ENCODE data around the gene MTREX.

The MTREX gene

GRCh38 chr5:55327281-55327680 lies 19.5 kb downstream of the MTREX start:
- H3K9ac ChIP-seq (ENCODE audit: low read length): no peak overlapping the region
- H3K27me3 ChIP-seq (ENCODE audit: control insufficient read depth, insufficient read depth, low read length): no peaks in the 10 kb centered on the region
- H3K36me3 ChIP-seq (ENCODE audit: control insufficient read depth, low read depth, low read length): peaks cover 49% of the 10 kb centered on the region
- H3K4me1 ChIP-seq (ENCODE audit: control insufficient read depth, low read depth, low read length): no peaks in the 10 kb centered on the region
- no peaks in the 10 kb centered on the region for H3K9me3 ChIP-seq (ENCODE audit: control insufficient read depth, low read depth, low read length)
- no peak overlapping the region for H3K4me3 ChIP-seq (ENCODE audit: low read length)
- H3K27ac ChIP-seq (ENCODE audit: low read length): no peak overlapping the region

- Histone ChIP-seq H3K4me1 (ENCODE audit: control insufficient read depth, low read depth, low read length) (no peaks in the 10 kb centered on the region), H3K27me3 (ENCODE audit: control insufficient read depth, insufficient read depth, low read length) (no peaks in the 10 kb centered on the region), H3K9me3 (ENCODE audit: control insufficient read depth, low read depth, low read length) (no peaks in the 10 kb centered on the region), H3K27ac (ENCODE audit: low read length) (no peak overlapping the region), H3K4me3 (ENCODE audit: low read length) (no peak overlapping the region), H3K36me3 (ENCODE audit: control insufficient read depth, low read depth, low read length) (peaks cover 43% of the 10 kb centered on the region), H3K9ac (ENCODE audit: low read length) (no peak overlapping the region)
Measured at GRCh38 chr5:55331321-55331720, 23.5 kb downstream of the MTREX start.

- no peak overlapping the region for H3K27ac ChIP-seq (ENCODE audit: low read length)
- H3K4me1 ChIP-seq (ENCODE audit: control insufficient read depth, low read depth, low read length): no peaks in the 10 kb centered on the region
- H3K27me3 ChIP-seq (ENCODE audit: control insufficient read depth, insufficient read depth, low read length): no peaks in the 10 kb centered on the region
- no peak overlapping the region for H3K4me3 ChIP-seq (ENCODE audit: low read length)
- H3K9me3 ChIP-seq (ENCODE audit: control insufficient read depth, low read depth, low read length): no peaks in the 10 kb centered on the region
- H3K36me3 ChIP-seq (ENCODE audit: control insufficient read depth, low read depth, low read length): peaks cover 34% of the 10 kb centered on the region
- no peak overlapping the region for H3K9ac ChIP-seq (ENCODE audit: low read length)
Measured at GRCh38 chr5:55333017-55333416, 25.2 kb downstream of the MTREX start.

- Histone ChIP-seq H3K27me3 (ENCODE audit: control insufficient read depth, insufficient read depth, low read length) (no peaks in the 10 kb centered on the region), H3K4me1 (ENCODE audit: control insufficient read depth, low read depth, low read length) (no peaks in the 10 kb centered on the region), H3K9me3 (ENCODE audit: control insufficient read depth, low read depth, low read length) (no peaks in the 10 kb centered on the region), H3K36me3 (ENCODE audit: control insufficient read depth, low read depth, low read length) (peaks cover 30% of the 10 kb centered on the region), H3K4me3 (ENCODE audit: low read length) (no peak overlapping the region), H3K27ac (ENCODE audit: low read length) (no peak overlapping the region), H3K9ac (ENCODE audit: low read length) (no peak overlapping the region)
Measured at GRCh38 chr5:55333811-55334210, 26.0 kb downstream of the MTREX start.

GRCh38 chr5:55338092-55338613 lies 30.4 kb downstream of the MTREX start:
- no peak overlapping the region for H3K4me3 ChIP-seq (ENCODE audit: low read length)
- H3K27ac ChIP-seq (ENCODE audit: low read length): no peak overlapping the region
- no peaks in the 10 kb centered on the region for H3K4me1 ChIP-seq (ENCODE audit: control insufficient read depth, low read depth, low read length)
- H3K36me3 ChIP-seq (ENCODE audit: control insufficient read depth, low read depth, low read length): peaks cover 39% of the 10 kb centered on the region
- no peak overlapping the region for H3K9ac ChIP-seq (ENCODE audit: low read length)
- H3K27me3 ChIP-seq (ENCODE audit: control insufficient read depth, insufficient read depth, low read length): no peaks in the 10 kb centered on the region
- no peaks in the 10 kb centered on the region for H3K9me3 ChIP-seq (ENCODE audit: control insufficient read depth, low read depth, low read length)

GRCh38 chr5:55338810-55339243 lies 31.0 kb downstream of the MTREX start:
- Histone ChIP-seq H3K36me3 (ENCODE audit: control insufficient read depth, low read depth, low read length) (peaks cover 38% of the 10 kb centered on the region), H3K9me3 (ENCODE audit: control insufficient read depth, low read depth, low read length) (no peaks in the 10 kb centered on the region), H3K9ac (ENCODE audit: low read length) (no peak overlapping the region), H3K4me1 (ENCODE audit: control insufficient read depth, low read depth, low read length) (no peaks in the 10 kb centered on the region), H3K27me3 (ENCODE audit: control insufficient read depth, insufficient read depth, low read length) (no peaks in the 10 kb centered on the region), H3K27ac (ENCODE audit: low read length) (no peak overlapping the region), H3K4me3 (ENCODE audit: low read length) (no peak overlapping the region)

GRCh38 chr5:55343107-55343506 lies 35.3 kb downstream of the MTREX start:
- Histone ChIP-seq H3K27ac (ENCODE audit: low read length) (no peak overlapping the region), H3K9ac (ENCODE audit: low read length) (no peak overlapping the region), H3K4me3 (ENCODE audit: low read length) (no peak overlapping the region), H3K4me1 (ENCODE audit: control insufficient read depth, low read depth, low read length) (no peaks in the 10 kb centered on the region), H3K36me3 (ENCODE audit: control insufficient read depth, low read depth, low read length) (peaks cover 72% of the 10 kb centered on the region), H3K27me3 (ENCODE audit: control insufficient read depth, insufficient read depth, low read length) (no peaks in the 10 kb centered on the region), H3K9me3 (ENCODE audit: control insufficient read depth, low read depth, low read length) (no peaks in the 10 kb centered on the region)

- Histone ChIP-seq H3K4me3 (ENCODE audit: low read length) (no peak overlapping the region), H3K27ac (ENCODE audit: low read length) (no peak overlapping the region)
Measured at GRCh38 chr5:55343609-55344008, 35.8 kb downstream of the MTREX start.

GRCh38 chr5:55344392-55344992 lies 36.7 kb downstream of the MTREX start:
- Histone ChIP-seq H3K4me1 (ENCODE audit: control insufficient read depth, low read depth, low read length) (no peaks in the 10 kb centered on the region), H3K36me3 (ENCODE audit: control insufficient read depth, low read depth, low read length) (peaks cover 81% of the 10 kb centered on the region), H3K27me3 (ENCODE audit: control insufficient read depth, insufficient read depth, low read length) (no peaks in the 10 kb centered on the region), H3K9me3 (ENCODE audit: control insufficient read depth, low read depth, low read length) (no peaks in the 10 kb centered on the region), H3K27ac (ENCODE audit: low read length) (no peak overlapping the region), H3K4me3 (ENCODE audit: low read length) (no peak overlapping the region), H3K9ac (ENCODE audit: low read length) (no peak overlapping the region)

More at GRCh38 chr5:55343609-55344008, 35.8 kb downstream of the MTREX start:
- Histone ChIP-seq H3K27me3 (ENCODE audit: control insufficient read depth, insufficient read depth, low read length) (no peaks in the 10 kb centered on the region), H3K9ac (ENCODE audit: low read length) (no peak overlapping the region), H3K9me3 (ENCODE audit: control insufficient read depth, low read depth, low read length) (no peaks in the 10 kb centered on the region), H3K4me1 (ENCODE audit: control insufficient read depth, low read depth, low read length) (no peaks in the 10 kb centered on the region), H3K36me3 (ENCODE audit: control insufficient read depth, low read depth, low read length) (peaks cover 77% of the 10 kb centered on the region)

GRCh38 chr5:55345327-55345726 lies 37.5 kb downstream of the MTREX start:
- Histone ChIP-seq H3K27ac (ENCODE audit: low read length) (no peak overlapping the region), H3K27me3 (ENCODE audit: control insufficient read depth, insufficient read depth, low read length) (no peaks in the 10 kb centered on the region), H3K4me1 (ENCODE audit: control insufficient read depth, low read depth, low read length) (no peaks in the 10 kb centered on the region), H3K4me3 (ENCODE audit: low read length) (no peak overlapping the region), H3K9ac (ENCODE audit: low read length) (no peak overlapping the region), H3K36me3 (ENCODE audit: control insufficient read depth, low read depth, low read length) (peaks cover 82% of the 10 kb centered on the region), H3K9me3 (ENCODE audit: control insufficient read depth, low read depth, low read length) (no peaks in the 10 kb centered on the region)

- peaks cover 80% of the 10 kb centered on the region for H3K36me3 ChIP-seq (ENCODE audit: control insufficient read depth, low read depth, low read length)
Measured at GRCh38 chr5:55347786-55348185, 40.0 kb downstream of the MTREX start.

GRCh38 chr5:55350754-55351153 lies 43.0 kb downstream of the MTREX start:
- Histone ChIP-seq H3K36me3 (ENCODE audit: control insufficient read depth, low read depth, low read length) (peaks cover 87% of the 10 kb centered on the region), H3K9me3 (ENCODE audit: control insufficient read depth, low read depth, low read length) (no peaks in the 10 kb centered on the region), H3K4me3 (ENCODE audit: low read length) (no peak overlapping the region), H3K27me3 (ENCODE audit: control insufficient read depth, insufficient read depth, low read length) (no peaks in the 10 kb centered on the region), H3K4me1 (ENCODE audit: control insufficient read depth, low read depth, low read length) (no peaks in the 10 kb centered on the region), H3K9ac (ENCODE audit: low read length) (no peak overlapping the region), H3K27ac (ENCODE audit: low read length) (no peak overlapping the region)

More at GRCh38 chr5:55347786-55348185, 40.0 kb downstream of the MTREX start:
- no peak overlapping the region for H3K4me3 ChIP-seq (ENCODE audit: low read length)
- no peaks in the 10 kb centered on the region for H3K9me3 ChIP-seq (ENCODE audit: control insufficient read depth, low read depth, low read length)
- H3K27me3 ChIP-seq (ENCODE audit: control insufficient read depth, insufficient read depth, low read length): no peaks in the 10 kb centered on the region
- H3K27ac ChIP-seq (ENCODE audit: low read length): no peak overlapping the region
- H3K9ac ChIP-seq (ENCODE audit: low read length): no peak overlapping the region
- H3K4me1 ChIP-seq (ENCODE audit: control insufficient read depth, low read depth, low read length): no peaks in the 10 kb centered on the region
